Measurements from ENCODE around the gene BAHCC1. TPM values are rescaled to one million over a fixed set of nuclear protein-coding genes. Genes with fewer than 3 reads are reported as not detected.

Gene BAHCC1
- total and polyA plus RNA-seq, 9 of the 15 experiments (the other 6 are each of a cell fraction or from before 2014, with no cell fraction given) = 0.14 to 26.9 (median 5.0) TPM

- Histone ChIP-seq H3K36me3 (ENCODE audit: control insufficient read depth, insufficient read depth, low read length) (peaks cover 29% of the 10 kb centered on the region; the same call in 2 of the 3 replicates), H4K20me1 (replicated peaks; ENCODE audit: control insufficient read depth, insufficient read depth, low read length) (no peaks in the 10 kb centered on the region), H3K27me3 (ENCODE audit: control insufficient read depth in 2 of 2, insufficient read depth in 2 of 2, low read length in 2 of 2) (no peaks in the 10 kb centered on the region), H3K9me3 (replicated peaks; ENCODE audit: control insufficient read depth, insufficient read depth, low read depth, low read length) (no peaks in the 10 kb centered on the region), H3K9me1 (ENCODE audit: control insufficient read depth, insufficient read depth, low read length) (no peaks in the 10 kb centered on the region), H3K27ac (ENCODE audit: extremely low read depth, low read depth, low read length) (peak overlapping the region; percentile 94), H3K4me2 (ENCODE audit: insufficient read depth, low read length) (peak overlapping the region; percentile 88; the same call in 1 of the 2 replicates), H2AFZ (ENCODE audit: low read depth, low read length) (peak overlapping the region; percentile 76; the same call in 1 of the 2 replicates), H3K9ac (ENCODE audit: insufficient read depth in 1 of 2, low read depth in 2 of 2, low read length in 2 of 2) (peak overlapping the region; percentile 70 to 96), H3K4me3 (peak overlapping the region; percentile 84), H3K79me2 (ENCODE audit: control insufficient read depth, insufficient read depth, low read length) (peaks cover 55% of the 10 kb centered on the region), H3K4me1 (replicated peaks in 1 of 2; ENCODE audit: control insufficient read depth in 2 of 2, insufficient read depth in 2 of 2, low read length in 2 of 2) (peaks cover 24 to 83% of the 10 kb centered on the region in 2 experiments)
- WGBS (ENCODE audit: insufficient coverage, low coverage, missing lambda C conversion rate) = 0% methylated on average over 26 of the region's 95 CpGs
- intact Hi-C loops (cut with micrococcal nuclease) (no loop called here), in situ Hi-C loops (cut with MboI) (no loop called here)
- CTCF ChIA-PET (ENCODE audit: low intra/inter-chr PET ratio) = no interaction called here
- ATAC-seq = peak; percentile 8; the same call in 2 of the 3 replicates
- FAIRE-seq = no peak
- POLR2A ChIA-PET = interaction anchor here (0.6 to 2.0 kb wide), 4 partner anchors 10 to 85 kb away, joined by 3 to 8 read pairs (median 4); no protein-coding TSS in a partner anchor
- BruUV-seq (replicated peaks) = no TSS peak
- DNase-seq (ENCODE audit: extremely low read depth in 1 of 4, low spot score in 3 of 4) = peak; percentile 44 to 70 (median 64)
- TF ChIP-seq MAFF (IDR thresholded peaks at IDR 0.05; ENCODE audit: low read length) = no peak
- no peak for TF ChIP-seq ZNF507 (tag; conservative IDR thresholded peaks at IDR 0.05)
- no peak for TF ChIP-seq MECOM (CRISPR knock-in tag; IDR thresholded peaks at IDR 0.05)
- TF ChIP-seq ZNF740 (CRISPR knock-in tag; IDR thresholded peaks at IDR 0.05) = no peak
- TF ChIP-seq ZNF740 (tag; IDR thresholded peaks at IDR 0.05) = 0 out of 4 replicates have a peak, but pooled peaks of 1 of the 2 experiments have one; percentile 20
- no peak for TF ChIP-seq RBM25 (IDR thresholded peaks at IDR 0.05; ENCODE audit: low read depth, low read length, severe bottlenecking)
- no peak for TF ChIP-seq PURB (CRISPR knock-in tag; IDR thresholded peaks at IDR 0.05; ENCODE audit: low read depth)
- TF ChIP-seq ZNF384 (IDR thresholded peaks at IDR 0.05; ENCODE audit: low read depth, low read length) = no peak
- peak; percentile 29 for TF ChIP-seq CTBP1 (IDR thresholded peaks at IDR 0.05; ENCODE audit: borderline replicate concordance)
- no peak for TF ChIP-seq ZBTB33 (CRISPR knock-in tag; IDR thresholded peaks at IDR 0.05)
- TF ChIP-seq E2F6 (IDR thresholded peaks at IDR 0.05; ENCODE audit: borderline replicate concordance in 1 of 2, extremely low read depth in 1 of 2, insufficient read depth in 1 of 2, insufficient read length in 1 of 2, low read depth in 1 of 2, low read length in 1 of 2, poor library complexity in 1 of 2, severe bottlenecking in 1 of 2) = peak in 1 of 2 experiments; percentile 76
- 0 out of 6 replicates have a peak, but pooled peaks of 1 of the 3 experiments have one; percentile 15 for TF ChIP-seq ZBTB11 (CRISPR knock-in tag; IDR thresholded peaks at IDR 0.05)
- no peak for TF ChIP-seq ZNF143 (CRISPR knock-in tag; IDR thresholded peaks at IDR 0.05)
Measured at GRCh38 chr17:81399481-81400153, 4.4 kb downstream of the BAHCC1 start.
